ENCODE results near the gene MRPS26. TPM values are rescaled to one million over a fixed set of nuclear protein-coding genes. Genes with fewer than 3 reads are reported as not detected.
"Not testable (repeated sequence)": the region's sequence is repeated elsewhere in the genome, so short reads cannot be mapped to it uniquely, and the experiment has no call there.

MRPS26 gene
- total RNA-seq, 2 experiments from 2014 or later, result 63.6 to 70.0 TPM

DNA sequence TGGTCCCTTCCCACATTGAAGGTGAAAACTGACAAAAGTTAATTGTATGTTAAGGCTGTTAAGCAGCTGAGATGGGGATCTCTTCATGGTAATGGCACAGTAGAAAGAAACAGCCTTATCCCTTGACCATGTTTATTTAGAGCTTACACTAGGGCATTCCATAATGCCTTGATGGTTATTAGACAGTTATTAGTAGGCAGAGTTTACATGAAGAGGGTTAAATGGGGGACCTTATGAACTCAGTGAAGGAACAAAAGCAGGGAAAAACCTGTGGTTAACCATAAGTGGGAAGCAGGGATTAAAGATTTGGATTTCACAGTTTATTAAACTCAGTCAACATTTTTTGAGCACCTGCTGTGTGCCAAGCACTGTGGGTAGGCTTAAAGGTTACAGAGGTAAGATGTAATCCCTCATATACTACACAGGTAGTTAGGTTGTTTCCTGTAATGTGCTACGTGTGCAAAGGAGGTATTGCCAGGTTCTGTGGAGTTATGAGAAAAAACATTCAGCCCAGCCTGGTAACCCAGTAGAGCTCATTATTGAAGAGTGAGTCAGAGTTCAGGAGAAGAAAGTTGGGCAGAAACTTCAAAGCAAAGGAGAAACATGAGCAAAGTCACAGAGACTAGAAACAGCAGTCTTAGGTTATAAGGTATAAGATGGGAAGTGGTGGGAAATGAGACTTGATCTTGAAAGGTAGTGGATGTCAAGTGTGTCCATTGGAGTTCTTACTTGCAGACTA, 34.7 kb upstream of the MRPS26 start:
- Mint-ChIP-seq H3K36me3 (ENCODE audit: low read depth) (peaks cover 44% of the 10 kb centered on the region), H3K9me3 (no peaks in the 10 kb centered on the region), H3K4me1 (ENCODE audit: low read depth) (peaks cover 52% of the 10 kb centered on the region), H3K27ac (peak overlapping the region; percentile 90), H3K4me3 (peak overlapping the region; percentile 8), H3K27me3 (no peaks in the 10 kb centered on the region)
- TF ChIP-seq, protein P1, sequence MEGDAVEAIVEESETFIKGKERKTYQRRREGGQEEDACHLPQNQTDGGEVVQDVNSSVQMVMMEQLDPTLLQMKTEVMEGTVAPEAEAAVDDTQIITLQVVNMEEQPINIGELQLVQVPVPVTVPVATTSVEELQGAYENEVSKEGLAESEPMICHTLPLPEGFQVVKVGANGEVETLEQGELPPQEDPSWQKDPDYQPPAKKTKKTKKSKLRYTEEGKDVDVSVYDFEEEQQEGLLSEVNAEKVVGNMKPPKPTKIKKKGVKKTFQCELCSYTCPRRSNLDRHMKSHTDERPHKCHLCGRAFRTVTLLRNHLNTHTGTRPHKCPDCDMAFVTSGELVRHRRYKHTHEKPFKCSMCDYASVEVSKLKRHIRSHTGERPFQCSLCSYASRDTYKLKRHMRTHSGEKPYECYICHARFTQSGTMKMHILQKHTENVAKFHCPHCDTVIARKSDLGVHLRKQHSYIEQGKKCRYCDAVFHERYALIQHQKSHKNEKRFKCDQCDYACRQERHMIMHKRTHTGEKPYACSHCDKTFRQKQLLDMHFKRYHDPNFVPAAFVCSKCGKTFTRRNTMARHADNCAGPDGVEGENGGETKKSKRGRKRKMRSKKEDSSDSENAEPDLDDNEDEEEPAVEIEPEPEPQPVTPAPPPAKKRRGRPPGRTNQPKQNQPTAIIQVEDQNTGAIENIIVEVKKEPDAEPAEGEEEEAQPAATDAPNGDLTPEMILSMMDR (IDR thresholded peaks at IDR 0.05), result no peak
- DNase-seq, result peak; percentile 38
- peak; percentile 78 for ATAC-seq
- ChIA-PET POLR2A (interaction anchor here (1.2 to 1.8 kb wide), 5 partner anchors 18 to 139 kb away, joined by 3 to 5 read pairs (median 5); partner anchors contain the start of gene PTPRA), CTCF (interaction anchor here (1.0 to 2.0 kb wide), 4 partner anchors 28 to 146 kb away, joined by 3 to 11 read pairs (median 4); no protein-coding TSS in a partner anchor)
- intact Hi-C loops (cut with micrococcal nuclease), result no loop called here

DNA sequence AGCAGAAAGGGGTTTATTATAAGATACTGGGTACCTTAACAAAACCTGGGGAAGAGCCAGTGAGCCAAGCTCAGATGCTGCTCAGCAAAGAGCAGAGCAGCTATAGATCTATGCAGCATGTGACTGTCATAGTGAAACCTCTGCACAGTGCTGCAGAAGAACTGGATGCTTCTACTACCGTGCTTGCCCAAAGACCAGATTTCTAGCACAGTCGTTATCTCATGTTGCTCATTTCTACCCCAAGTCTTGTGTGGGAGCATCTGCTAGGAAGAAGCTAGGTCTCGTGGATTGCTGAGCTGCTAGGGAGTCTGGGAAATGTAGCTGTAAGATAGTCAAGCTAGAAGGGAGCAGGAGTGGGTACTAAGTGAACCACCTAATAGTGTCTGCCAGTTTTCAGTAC, 34.1 kb upstream of the MRPS26 start:
- ChIA-PET POLR2A (interaction anchor here (0.8 to 1.8 kb wide), 6 partner anchors 18 to 139 kb away, joined by 3 to 5 read pairs (median 4); partner anchors contain the start of gene PTPRA), CTCF (interaction anchor here (1.0 to 2.0 kb wide), 3 partner anchors 29 to 146 kb away, joined by 3 to 11 read pairs (median 5); no protein-coding TSS in a partner anchor)
- ATAC-seq (peak; percentile 81), DNase-seq (peak; percentile 49)
- H3K27ac Mint-ChIP-seq, result peak overlapping the region; percentile 90
- no peaks in the 10 kb centered on the region for H3K9me3 Mint-ChIP-seq
- H3K4me3 Mint-ChIP-seq, result no peak overlapping the region
- intact Hi-C loops (cut with micrococcal nuclease), result no loop called here
- no peaks in the 10 kb centered on the region for H3K27me3 Mint-ChIP-seq
- TF ChIP-seq, protein P1 (IDR thresholded peaks at IDR 0.05), result no peak
- peaks cover 54% of the 10 kb centered on the region for H3K4me1 Mint-ChIP-seq (ENCODE audit: low read depth)
- peaks cover 46% of the 10 kb centered on the region for H3K36me3 Mint-ChIP-seq (ENCODE audit: low read depth)

DNA sequence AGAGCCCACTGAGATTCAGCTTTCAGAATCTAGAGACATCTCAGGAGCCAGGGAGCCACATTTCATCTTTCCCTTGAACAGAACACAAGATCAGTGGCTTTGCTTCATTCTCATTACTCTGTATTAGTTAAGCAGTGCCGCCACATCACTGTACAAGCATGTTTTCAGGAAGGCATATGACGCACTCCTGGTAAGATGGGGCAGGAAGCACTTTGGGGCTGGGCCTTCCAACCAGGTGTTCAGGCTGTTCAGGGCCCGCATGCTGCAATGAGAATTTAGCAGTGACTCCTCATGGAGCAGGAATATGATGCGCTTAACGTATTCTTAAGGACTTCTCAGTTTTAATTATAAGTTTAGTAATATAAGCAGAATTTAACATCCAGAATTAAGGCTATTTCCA, 32.1 kb upstream of the MRPS26 start:
- TF ChIP-seq, protein P1 (IDR thresholded peaks at IDR 0.05), result no peak
- POLR2A ChIA-PET, result interaction anchor here (1.5 to 1.8 kb wide), 2 partner anchors 30 to 142 kb away, joined by 3 to 5 read pairs; no protein-coding TSS in a partner anchor

GRCh38 chr20:3014179-3014578, 31.7 kb upstream of the MRPS26 start:
- TF ChIP-seq, protein P1 (IDR thresholded peaks at IDR 0.05), result no peak
- intact Hi-C loops (cut with micrococcal nuclease), result no loop called here
- H3K4me3 Mint-ChIP-seq, result no peak overlapping the region
- no peaks in the 10 kb centered on the region for H3K27me3 Mint-ChIP-seq
- peaks cover 42% of the 10 kb centered on the region for H3K36me3 Mint-ChIP-seq (ENCODE audit: low read depth)
- CTCF ChIA-PET, result interaction anchor here (0.7 to 1.5 kb wide), 2 partner anchors 100 to 148 kb away, joined by 3 to 4 read pairs; no protein-coding TSS in a partner anchor
- POLR2A ChIA-PET, result interaction anchor here (1.5 to 1.8 kb wide), 2 partner anchors 30 to 142 kb away, joined by 3 to 5 read pairs; no protein-coding TSS in a partner anchor
- DNase-seq, result no peak
- no peak for ATAC-seq
- peak overlapping the region; percentile 42 for H3K27ac Mint-ChIP-seq
- H3K9me3 Mint-ChIP-seq, result no peaks in the 10 kb centered on the region
- H3K4me1 Mint-ChIP-seq (ENCODE audit: low read depth), result peaks cover 51% of the 10 kb centered on the region

More for the DNA sequence above, 32.1 kb upstream of the MRPS26 start:
- ATAC-seq (no peak), DNase-seq (no peak)
- Mint-ChIP-seq H3K4me3 (no peak overlapping the region), H3K27ac (no peak overlapping the region), H3K36me3 (ENCODE audit: low read depth) (peaks cover 46% of the 10 kb centered on the region), H3K4me1 (ENCODE audit: low read depth) (peaks cover 54% of the 10 kb centered on the region), H3K9me3 (no peaks in the 10 kb centered on the region), H3K27me3 (no peaks in the 10 kb centered on the region)
- intact Hi-C loops (cut with micrococcal nuclease), result no loop called here
- CTCF ChIA-PET, result no interaction called here

- peaks cover 37% of the 10 kb centered on the region for H3K36me3 Mint-ChIP-seq (ENCODE audit: low read depth)
These were observed 31.2 kb upstream of the MRPS26 start for GRCh38 chr20:3014662-3015061.

DNA sequence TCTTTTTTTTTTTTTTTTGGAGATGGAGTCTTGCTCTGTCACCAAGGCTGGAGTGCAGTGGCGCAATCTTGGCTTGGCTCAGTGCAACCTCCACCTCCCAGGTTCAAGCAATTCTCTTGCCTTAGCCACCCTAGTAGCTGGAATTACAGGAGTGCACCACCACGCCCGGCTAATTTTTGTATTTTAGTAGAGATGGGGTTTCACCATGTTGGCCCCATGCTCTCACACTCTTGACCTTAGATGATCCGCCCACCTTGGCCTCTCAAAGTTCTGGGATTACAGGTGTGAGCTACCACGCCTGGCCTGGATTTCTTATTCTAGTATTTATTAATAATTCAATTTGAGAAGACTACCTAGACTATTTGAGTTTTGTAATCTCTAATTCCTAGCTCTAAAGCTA, 30.6 kb upstream of the MRPS26 start:
- DNase-seq; intact Hi-C loops (cut with micrococcal nuclease); H3K4me3 Mint-ChIP-seq; H3K9me3 Mint-ChIP-seq; ATAC-seq; H3K27me3 Mint-ChIP-seq: not testable (repeated sequence)
- Mint-ChIP-seq H3K27ac (peak overlapping the region; percentile 77), H3K36me3 (ENCODE audit: low read depth) (peaks cover 34% of the 10 kb centered on the region), H3K4me1 (ENCODE audit: low read depth) (peaks cover 47% of the 10 kb centered on the region)
- ChIA-PET CTCF (interaction anchor here (0.8 to 1.5 kb wide), 5 partner anchors 26 to 101 kb away, joined by 3 to 4 read pairs (median 4); no protein-coding TSS in a partner anchor), POLR2A (interaction anchor here (0.6 to 1.8 kb wide), 3 partner anchors 27 to 60 kb away, joined by 3 to 5 read pairs (median 4); no protein-coding TSS in a partner anchor)

More at GRCh38 chr20:3014662-3015061, 31.2 kb upstream of the MRPS26 start:
- Mint-ChIP-seq H3K9me3 (no peaks in the 10 kb centered on the region), H3K4me3 (no peak overlapping the region), H3K27me3 (no peaks in the 10 kb centered on the region), H3K4me1 (ENCODE audit: low read depth) (peaks cover 47% of the 10 kb centered on the region), H3K27ac (peak overlapping the region; percentile 76)
- peak; percentile 47 for DNase-seq
- intact Hi-C loops (cut with micrococcal nuclease), result no loop called here
- TF ChIP-seq, protein P1 (IDR thresholded peaks at IDR 0.05), result no peak
- ChIA-PET POLR2A (interaction anchor here (0.6 to 1.8 kb wide), 4 partner anchors 28 to 143 kb away, joined by 3 to 5 read pairs (median 4); no protein-coding TSS in a partner anchor), CTCF (interaction anchor here (0.7 to 1.5 kb wide), 4 partner anchors 30 to 149 kb away, joined by 3 to 4 read pairs (median 4); no protein-coding TSS in a partner anchor)
- peak; percentile 53 for ATAC-seq
